Measurements from ENCODE around the gene ZNF609.

GRCh38 chr15:64586259-64586870, 126.0 kb downstream of the ZNF609 start:
- TF ChIP-seq CTCF (IDR thresholded peaks at IDR 0.05): no peak
- no peak for TF ChIP-seq POLR2A (IDR thresholded peaks at IDR 0.05)

All from body of pancreas (tissue), 4 donors.